Measurements from ENCODE around the gene GLRX3.
A peak's percentile ranks its signal among the peaks of the same experiment; 100 is the strongest.

Gene GLRX3

GRCh38 chr10:130177250-130177649 lies 41.1 kb downstream of the GLRX3 start:
- DNase-seq (ENCODE audit: low read depth, low spot score), result no peak
- no peak overlapping the region for H3K9ac ChIP-seq (ENCODE audit: insufficient read length, low read depth)
- H3K4me3 ChIP-seq (ENCODE audit: insufficient read length, low read depth), result no peak overlapping the region
- H3K27me3 ChIP-seq (ENCODE audit: insufficient read depth, insufficient read length), result no peaks in the 10 kb centered on the region
- H3K9me3 ChIP-seq (ENCODE audit: insufficient read depth, low read length), result no peaks in the 10 kb centered on the region
- TF ChIP-seq SUZ12 (IDR thresholded peaks at IDR 0.05; ENCODE audit: extremely low read depth, insufficient read depth, insufficient read length), result no peak
- TF ChIP-seq ZNF274 (IDR thresholded peaks at IDR 0.05; ENCODE audit: low read depth, low read length), result no peak
- H3K4me1 ChIP-seq (ENCODE audit: insufficient read depth, insufficient read length), result peaks cover 2% of the 10 kb centered on the region
- H3K36me3 ChIP-seq (ENCODE audit: insufficient read depth, insufficient read length, low read length), result peaks cover 56% of the 10 kb centered on the region

GRCh38 chr10:130179640-130180039 lies 43.4 kb downstream of the GLRX3 start:
- H3K36me3 ChIP-seq (ENCODE audit: insufficient read depth, insufficient read length, low read length), result peaks cover 63% of the 10 kb centered on the region
- no peak for TF ChIP-seq SUZ12 (IDR thresholded peaks at IDR 0.05; ENCODE audit: extremely low read depth, insufficient read depth, insufficient read length)
- TF ChIP-seq YY1 (IDR thresholded peaks at IDR 0.05; ENCODE audit: insufficient read depth, insufficient read length), result no peak
- no peak for TF ChIP-seq ZNF274 (IDR thresholded peaks at IDR 0.05; ENCODE audit: low read depth, low read length)

GRCh38 chr10:130180416-130180815 lies 44.2 kb downstream of the GLRX3 start:
- no peak overlapping the region for H3K9ac ChIP-seq (ENCODE audit: insufficient read length, low read depth)
- peaks cover 62% of the 10 kb centered on the region for H3K36me3 ChIP-seq (ENCODE audit: insufficient read depth, insufficient read length, low read length)
- no peaks in the 10 kb centered on the region for H3K27me3 ChIP-seq (ENCODE audit: insufficient read depth, insufficient read length)
- DNase-seq (ENCODE audit: low read depth, low spot score), result no peak
- no peak for TF ChIP-seq SUZ12 (IDR thresholded peaks at IDR 0.05; ENCODE audit: extremely low read depth, insufficient read depth, insufficient read length)
- H3K4me3 ChIP-seq (ENCODE audit: insufficient read length, low read depth), result no peak overlapping the region
- H3K9me3 ChIP-seq (ENCODE audit: insufficient read depth, low read length), result no peaks in the 10 kb centered on the region
- H3K4me1 ChIP-seq (ENCODE audit: insufficient read depth, insufficient read length), result peaks cover 2% of the 10 kb centered on the region

More at GRCh38 chr10:130179640-130180039, 43.4 kb downstream of the GLRX3 start:
- DNase-seq (ENCODE audit: low read depth, low spot score), result peak; percentile 39
- H3K9ac ChIP-seq (ENCODE audit: insufficient read length, low read depth), result no peak overlapping the region
- H3K4me3 ChIP-seq (ENCODE audit: insufficient read length, low read depth), result no peak overlapping the region
- H3K9me3 ChIP-seq (ENCODE audit: insufficient read depth, low read length), result no peaks in the 10 kb centered on the region
- H3K27me3 ChIP-seq (ENCODE audit: insufficient read depth, insufficient read length), result no peaks in the 10 kb centered on the region
- peaks cover 2% of the 10 kb centered on the region for H3K4me1 ChIP-seq (ENCODE audit: insufficient read depth, insufficient read length)

GRCh38 chr10:130181858-130182257 lies 45.7 kb downstream of the GLRX3 start:
- no peak overlapping the region for H3K9ac ChIP-seq (ENCODE audit: insufficient read length, low read depth)
- peaks cover 67% of the 10 kb centered on the region for H3K36me3 ChIP-seq (ENCODE audit: insufficient read depth, insufficient read length, low read length)

GRCh38 chr10:130185591-130185990 lies 49.4 kb downstream of the GLRX3 start:
- Histone ChIP-seq H3K4me3 (ENCODE audit: insufficient read length, low read depth) (no peak overlapping the region), H3K9me3 (ENCODE audit: insufficient read depth, low read length) (peaks cover 5% of the 10 kb centered on the region; the same call in 1 of the 2 replicates), H3K9ac (ENCODE audit: insufficient read length, low read depth) (no peak overlapping the region), H3K36me3 (ENCODE audit: insufficient read depth, insufficient read length, low read length) (peaks cover 63% of the 10 kb centered on the region), H3K27me3 (ENCODE audit: insufficient read depth, insufficient read length) (no peaks in the 10 kb centered on the region), H3K4me1 (ENCODE audit: insufficient read depth, insufficient read length) (no peaks in the 10 kb centered on the region)
- TF ChIP-seq YY1 (IDR thresholded peaks at IDR 0.05; ENCODE audit: insufficient read depth, insufficient read length) (no peak), SUZ12 (IDR thresholded peaks at IDR 0.05; ENCODE audit: extremely low read depth, insufficient read depth, insufficient read length) (no peak), ZNF274 (IDR thresholded peaks at IDR 0.05; ENCODE audit: low read depth, low read length) (no peak)
- no peak for DNase-seq (ENCODE audit: low read depth, low spot score)

More at GRCh38 chr10:130181858-130182257, 45.7 kb downstream of the GLRX3 start:
- Histone ChIP-seq H3K4me3 (ENCODE audit: insufficient read length, low read depth) (no peak overlapping the region), H3K27me3 (ENCODE audit: insufficient read depth, insufficient read length) (no peaks in the 10 kb centered on the region), H3K9me3 (ENCODE audit: insufficient read depth, low read length) (no peaks in the 10 kb centered on the region), H3K4me1 (ENCODE audit: insufficient read depth, insufficient read length) (no peaks in the 10 kb centered on the region)
- TF ChIP-seq YY1 (IDR thresholded peaks at IDR 0.05; ENCODE audit: insufficient read depth, insufficient read length) (no peak), SUZ12 (IDR thresholded peaks at IDR 0.05; ENCODE audit: extremely low read depth, insufficient read depth, insufficient read length) (no peak), ZNF274 (IDR thresholded peaks at IDR 0.05; ENCODE audit: low read depth, low read length) (no peak)
- no peak for DNase-seq (ENCODE audit: low read depth, low spot score)

- Histone ChIP-seq H3K4me1 (ENCODE audit: insufficient read depth, insufficient read length) (no peaks in the 10 kb centered on the region), H3K27me3 (ENCODE audit: insufficient read depth, insufficient read length) (no peaks in the 10 kb centered on the region), H3K9me3 (ENCODE audit: insufficient read depth, low read length) (peaks cover 5% of the 10 kb centered on the region; the same call in 1 of the 2 replicates), H3K9ac (ENCODE audit: insufficient read length, low read depth) (no peak overlapping the region), H3K4me3 (ENCODE audit: insufficient read length, low read depth) (no peak overlapping the region), H3K36me3 (ENCODE audit: insufficient read depth, insufficient read length, low read length) (peaks cover 40% of the 10 kb centered on the region)
- DNase-seq (ENCODE audit: low read depth, low spot score), result no peak
- TF ChIP-seq YY1 (IDR thresholded peaks at IDR 0.05; ENCODE audit: insufficient read depth, insufficient read length), result no peak
- TF ChIP-seq SUZ12 (IDR thresholded peaks at IDR 0.05; ENCODE audit: extremely low read depth, insufficient read depth, insufficient read length), result no peak
- TF ChIP-seq ZNF274 (IDR thresholded peaks at IDR 0.05; ENCODE audit: low read depth, low read length), result no peak
These were observed 52.3 kb downstream of the GLRX3 start for GRCh38 chr10:130188195-130189175.

GRCh38 chr10:130189608-130190054 lies 53.4 kb downstream of the GLRX3 start:
- no peak for DNase-seq (ENCODE audit: low read depth, low spot score)
- Histone ChIP-seq H3K4me1 (ENCODE audit: insufficient read depth, insufficient read length) (peaks cover 1% of the 10 kb centered on the region), H3K36me3 (ENCODE audit: insufficient read depth, insufficient read length, low read length) (peaks cover 29% of the 10 kb centered on the region), H3K4me3 (ENCODE audit: insufficient read length, low read depth) (no peak overlapping the region), H3K9me3 (ENCODE audit: insufficient read depth, low read length) (peaks cover 5% of the 10 kb centered on the region; the same call in 1 of the 2 replicates), H3K9ac (ENCODE audit: insufficient read length, low read depth) (no peak overlapping the region), H3K27me3 (ENCODE audit: insufficient read depth, insufficient read length) (no peaks in the 10 kb centered on the region)
- TF ChIP-seq YY1 (IDR thresholded peaks at IDR 0.05; ENCODE audit: insufficient read depth, insufficient read length) (no peak), SUZ12 (IDR thresholded peaks at IDR 0.05; ENCODE audit: extremely low read depth, insufficient read depth, insufficient read length) (no peak), ZNF274 (IDR thresholded peaks at IDR 0.05; ENCODE audit: low read depth, low read length) (no peak)
